IMR-90 (cell line): ENCODE data around the gene MEGF11. TPM values are rescaled to one million over a fixed set of nuclear protein-coding genes. Genes with fewer than 3 reads are reported as not detected.

ENCODE experiments used
- ATAC-seq: fragments of 200-7000 bp; cut with Tn5 transposase; 2 replicates; pipeline ENCODE4 v1.9.1; 2020; ENCODE audit warnings: low read depth, mild to moderate bottlenecking, moderate library complexity
- BruUV-seq: library from RNA; stranded (reverse); fragments of 400-500 nt; replicated peaks from 2 replicates; lab custom pipeline; 2021; lab: Mats Ljungman, UMichigan
- CTCF ChIA-PET: fragments of 300-600 bp; formaldehyde crosslinking; extraction: SDS; loops from one replicate; lab custom pipeline; 2021; ENCODE audit warnings: antibody characterized with exemption; lab: Yijun Ruan, JAX
- POLR2A ChIA-PET: fragments of 300-600 bp; sonication (Branson Sonifier 250); formaldehyde crosslinking; loops from one replicate; lab custom pipeline; 2022; ENCODE audit warnings: antibody characterized with exemption; ENCODE audit not compliant: unreplicated experiment; lab: Charles Lee
- DNase-seq: peaks from one replicate; pipeline ENCODE4 v3.0.0; 2013
- H2AFZ ChIP-seq: replicated peaks from 2 replicates; pipeline ENCODE3; 2013; ENCODE audit warnings: low read length, mild to moderate bottlenecking; ENCODE audit not compliant: poor library complexity
- H2AK5ac ChIP-seq: 2 replicates; pipeline ENCODE4 v1.6.1; 2013; ENCODE audit warnings: low read depth, low read length, inconsistent platforms
- H2AK9ac ChIP-seq: replicated peaks from 2 replicates; pipeline ENCODE3; 2013; ENCODE audit warnings: mild to moderate bottlenecking, low read depth, low read length, moderate library complexity; ENCODE audit not compliant: poor library complexity
- H2BK120ac ChIP-seq: 2 replicates; pipeline ENCODE4 v1.6.1; 2013; ENCODE audit warnings: low read depth, low read length, inconsistent platforms
- H2BK15ac ChIP-seq: 3 replicates; pipeline ENCODE4 v1.6.1; 2013; ENCODE audit warnings: low read depth, low read length, inconsistent platforms
- H2BK20ac ChIP-seq: 2 replicates; pipeline ENCODE4 v1.6.1; 2013; ENCODE audit warnings: low read depth, mild to moderate bottlenecking, inconsistent platforms, low read length, moderate library complexity
- H2BK5ac ChIP-seq: 2 replicates; pipeline ENCODE4 v1.6.1; 2013; ENCODE audit warnings: mild to moderate bottlenecking, low read depth, low read length, inconsistent platforms; ENCODE audit not compliant: poor library complexity, severe bottlenecking
- H3K14ac ChIP-seq: replicated peaks from 2 replicates; pipeline ENCODE4 v1.6.1; 2013; ENCODE audit warnings: low read depth, low read length, inconsistent platforms
- H3K18ac ChIP-seq: 2 replicates; pipeline ENCODE4 v1.6.1; 2013; ENCODE audit warnings: low read depth, low read length, control low read depth
- H3K23ac ChIP-seq: 2 replicates; pipeline ENCODE4 v1.6.1; 2013; ENCODE audit warnings: low read depth, low read length, inconsistent platforms
- H3K27ac ChIP-seq: 2 replicates; pipeline ENCODE4 v1.5.1; 2013; ENCODE audit warnings: mild to moderate bottlenecking, control low read depth, low read length; ENCODE audit not compliant: insufficient read depth
- H3K27me3 ChIP-seq: 2 replicates; pipeline ENCODE4 v1.6.1; 2013; ENCODE audit warnings: low read length; ENCODE audit not compliant: control insufficient read depth, insufficient read depth
- H3K36me3 ChIP-seq: 2 replicates; pipeline ENCODE4 v1.6.1; 2013; ENCODE audit warnings: low read length, mixed read lengths; ENCODE audit not compliant: control insufficient read depth, insufficient read depth
- H3K4ac ChIP-seq: 2 replicates; pipeline ENCODE4 v1.6.1; 2013; ENCODE audit warnings: low read depth, low read length, inconsistent platforms
- H3K4me1 ChIP-seq: 2 replicates; pipeline ENCODE4 v1.6.1; 2013; ENCODE audit warnings: low read length, mixed read lengths; ENCODE audit not compliant: control insufficient read depth, insufficient read depth
- H3K4me2 ChIP-seq: 2 replicates; pipeline ENCODE4 v1.6.1; 2013; ENCODE audit warnings: low read depth, mild to moderate bottlenecking, control low read depth, low read length, moderate library complexity
- H3K4me3 ChIP-seq: 2 replicates; pipeline ENCODE4 v1.5.1; 2013; ENCODE audit warnings: low read depth, mild to moderate bottlenecking, control low read depth, low read length, moderate library complexity; ENCODE audit not compliant: insufficient read depth
- H3K56ac ChIP-seq: 2 replicates; pipeline ENCODE4 v1.6.1; 2013; ENCODE audit warnings: low read length, inconsistent platforms; ENCODE audit not compliant: insufficient read depth; ENCODE audit errors: extremely low read depth
- H3K79me1 ChIP-seq, 2 experiments: 2 replicates each; pipeline ENCODE4 v1.6.1; 2013; ENCODE audit warnings: low read length in 2 of 2, inconsistent platforms in 1 of 2, low read depth in 1 of 2
- H3K9ac ChIP-seq: 2 replicates; pipeline ENCODE4 v1.6.1; 2013; ENCODE audit warnings: low read depth, low read length, control low read depth
- H3K9me1 ChIP-seq: 2 replicates; pipeline ENCODE4 v1.6.1; 2013; ENCODE audit warnings: low read length, inconsistent platforms; ENCODE audit not compliant: insufficient read depth
- H3K9me3 ChIP-seq: 2 replicates; pipeline ENCODE4 v1.6.1; 2013; ENCODE audit warnings: low read length; ENCODE audit not compliant: control insufficient read depth, insufficient read depth
- H4K20me1 ChIP-seq: 2 replicates; pipeline ENCODE4 v1.6.1; 2013; ENCODE audit warnings: low read length, inconsistent platforms; ENCODE audit not compliant: insufficient read depth
- H4K5ac ChIP-seq: 2 replicates; pipeline ENCODE4 v1.6.1; 2013; ENCODE audit warnings: mild to moderate bottlenecking, low read depth, low read length, control low read depth
- H4K8ac ChIP-seq, 2 experiments: 2 replicates each; pipeline ENCODE4 v1.6.1; 2013; ENCODE audit warnings: low read depth in 2 of 2, low read length in 2 of 2, control low read depth in 1 of 2, inconsistent platforms in 1 of 2
- H4K91ac ChIP-seq: 2 replicates; pipeline ENCODE4 v1.6.1; 2013; ENCODE audit warnings: low read depth, low read length, inconsistent platforms; ENCODE audit not compliant: insufficient read depth
- BHLHE40 ChIP-seq: fragments of 150-350 bp; IDR thresholded peaks from 2 replicates; pipeline ENCODE4 v1.6.1; 2016; ENCODE audit warnings: mild to moderate bottlenecking, low read depth, low read length
- CEBPB ChIP-seq: IDR thresholded peaks from 2 replicates; pipeline ENCODE4 v1.6.1; 2012; ENCODE audit warnings: low read depth, low read length, improper control_type of control experiment
- CHD1 ChIP-seq: IDR thresholded peaks from 2 replicates; pipeline ENCODE4 v1.6.1; 2012; ENCODE audit warnings: low read depth, low read length, improper control_type of control experiment
- MAFK ChIP-seq: IDR thresholded peaks from 2 replicates; pipeline ENCODE4 v1.6.1; 2012; ENCODE audit warnings: low read depth, low read length, improper control_type of control experiment
- MXI1 ChIP-seq: IDR thresholded peaks from 2 replicates; pipeline ENCODE4 v1.6.1; 2012; ENCODE audit warnings: low read depth, mild to moderate bottlenecking, low read length, moderate library complexity, borderline replicate concordance
- POLR2A ChIP-seq: IDR thresholded peaks from 2 replicates; pipeline ENCODE4 v1.6.1; 2012; ENCODE audit warnings: mild to moderate bottlenecking, low read depth, low read length
- RAD21 ChIP-seq: IDR thresholded peaks from 2 replicates; pipeline ENCODE4 v1.6.1; 2012; ENCODE audit warnings: low read length, improper control_type of control experiment
- RCOR1 ChIP-seq: IDR thresholded peaks from 2 replicates; pipeline ENCODE4 v1.6.1; 2012; ENCODE audit warnings: mild to moderate bottlenecking, low read length, improper control_type of control experiment; ENCODE audit not compliant: insufficient replicate concordance
- RFX5 ChIP-seq: IDR thresholded peaks from 2 replicates; pipeline ENCODE4 v1.8.0; 2012; ENCODE audit warnings: low read depth, mild to moderate bottlenecking, low read length, moderate library complexity
- SMC3 ChIP-seq: fragments of 150-350 bp; IDR thresholded peaks from 2 replicates; pipeline ENCODE4 v1.6.1; 2016; ENCODE audit warnings: low read depth, mild to moderate bottlenecking, antibody characterized with exemption, low read length, moderate library complexity
- USF2 ChIP-seq: fragments of 150-350 bp; IDR thresholded peaks from 2 replicates; pipeline ENCODE4 v1.6.1; 2017; ENCODE audit warnings: mild to moderate bottlenecking, antibody characterized with exemption, low read length, low read depth
- WGBS, 2 experiments: methylation state at CpG; one replicate each; pipeline versions ENCODE4 v1.1.5 to v1.1.7; 2013; ENCODE audit warnings: missing lambda C conversion rate in 2 of 2; ENCODE audit not compliant: insufficient read length in 1 of 2; ENCODE audit errors: extremely low coverage in 2 of 2; 5-methylcytosine and 5-hydroxymethylcytosine counted together
- dilution Hi-C: fragments of 300-500 bp; cut with HindIII; formaldehyde crosslinking; loops from one replicate; pipeline ENCODE4 v1.14.3; 2018; ENCODE audit warnings: low sequenced_read_pairs; ENCODE audit not compliant: unreplicated experiment
- in situ Hi-C: fragments of 300-500 bp; cut with MboI; formaldehyde crosslinking; loops from 3 replicates; pipeline ENCODE4 v1.14.3; 2019; ENCODE audit warnings: low sequenced_read_pairs, inconsistent platforms, mixed read lengths
- intact Hi-C: fragments of 100-400 bp; cut with micrococcal nuclease; formaldehyde crosslinking; loops from 2 replicates; pipeline ENCODE4 v1.10.0; 2022
- polyA plus RNA-seq, 3 experiments: library from polyadenylated mRNA; depleted of rRNA; stranded (reverse); fragments of >200 nt; gene quantifications; 2 replicates each; pipeline ENCODE4 v1.2.3, GENCODE V29; 2012; ENCODE audit warnings: low replicate concordance in 1 of 3
- total RNA-seq: library from RNA; depleted of rRNA; stranded (reverse); fragments of >200 nt; gene quantifications from 2 replicates; pipeline ENCODE4 v1.2.3, GENCODE V29; 2012
- TF ChIP-seq, protein P1 (sequence below): fragments of 150-350 bp; IDR thresholded peaks from 2 replicates; pipeline ENCODE4 v1.6.1; 2016; ENCODE audit warnings: low read depth, mild to moderate bottlenecking, low read length, moderate library complexity, borderline replicate concordance

MEGF11 gene
- total and polyA plus RNA-seq, 2 of the 4 experiments (the other 2 are of a cell fraction): not detected

GRCh38 chr15:66069751-66070150 is 183.8 kb downstream of the MEGF11 start:
- Histone ChIP-seq H3K27ac (no peak overlapping the region), H3K9ac (no peak overlapping the region), H3K27me3 (peaks cover 48% of the 10 kb centered on the region), H3K36me3 (no peaks in the 10 kb centered on the region), H3K14ac (no peak overlapping the region), H3K56ac (no peak overlapping the region), H2AK9ac (no peak overlapping the region), H2BK20ac (no peak overlapping the region), H4K20me1 (no peaks in the 10 kb centered on the region), H2BK5ac (no peak overlapping the region), H4K5ac (no peak overlapping the region), H4K91ac (no peak overlapping the region), H3K4ac (no peak overlapping the region), H4K8ac (no peak overlapping the region), H3K4me1 (no peaks in the 10 kb centered on the region), H2AFZ (no peak overlapping the region), H2BK15ac (no peak overlapping the region), H3K4me2 (no peak overlapping the region), H3K79me1 (no peaks in the 10 kb centered on the region), H3K9me3 (no peaks in the 10 kb centered on the region), H3K4me3 (no peak overlapping the region), H2BK120ac (no peak overlapping the region), H3K9me1 (no peaks in the 10 kb centered on the region), H3K23ac (no peak overlapping the region), H3K18ac (no peak overlapping the region), H2AK5ac (no peak overlapping the region)
- intact Hi-C loops: no loop called here
- dilution Hi-C loops: no loop called here
- ChIA-PET CTCF (no interaction called here), POLR2A (no interaction called here)
- no CpG with 5 or more reads among the region's 2 CpGs for WGBS, 2 experiments
- no peak for DNase-seq
- no peak for ATAC-seq
- TF ChIP-seq CHD1: no peak
- no peak for TF ChIP-seq RCOR1
- TF ChIP-seq CEBPB: no peak
- TF ChIP-seq MXI1: no peak
- no peak for TF ChIP-seq POLR2A
- no peak for TF ChIP-seq USF2
- TF ChIP-seq RFX5: no peak
- TF ChIP-seq BHLHE40: no peak
- TF ChIP-seq SMC3: no peak
- no peak for TF ChIP-seq MAFK
- TF ChIP-seq, protein P1, sequence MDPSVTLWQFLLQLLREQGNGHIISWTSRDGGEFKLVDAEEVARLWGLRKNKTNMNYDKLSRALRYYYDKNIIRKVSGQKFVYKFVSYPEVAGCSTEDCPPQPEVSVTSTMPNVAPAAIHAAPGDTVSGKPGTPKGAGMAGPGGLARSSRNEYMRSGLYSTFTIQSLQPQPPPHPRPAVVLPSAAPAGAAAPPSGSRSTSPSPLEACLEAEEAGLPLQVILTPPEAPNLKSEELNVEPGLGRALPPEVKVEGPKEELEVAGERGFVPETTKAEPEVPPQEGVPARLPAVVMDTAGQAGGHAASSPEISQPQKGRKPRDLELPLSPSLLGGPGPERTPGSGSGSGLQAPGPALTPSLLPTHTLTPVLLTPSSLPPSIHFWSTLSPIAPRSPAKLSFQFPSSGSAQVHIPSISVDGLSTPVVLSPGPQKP: no peak
- TF ChIP-seq RAD21: no peak
- BruUV-seq: no TSS peak
- in situ Hi-C loops: no loop called here
